HG02588 (cell line): ENCODE results near the gene UBE2S.
"Not testable (repeated sequence)": the region's sequence is repeated elsewhere in the genome, so short reads cannot be mapped to it uniquely, and the experiment has no call there.

Experiments
- ATAC-seq: cut with Tn5 transposase; IDR thresholded peaks from one replicate; pipeline ENCODE4 v1.9.1; 2021; ENCODE audit warnings: mild to moderate bottlenecking, moderate library complexity; ENCODE audit not compliant: unreplicated experiment

Gene UBE2S

DNA sequence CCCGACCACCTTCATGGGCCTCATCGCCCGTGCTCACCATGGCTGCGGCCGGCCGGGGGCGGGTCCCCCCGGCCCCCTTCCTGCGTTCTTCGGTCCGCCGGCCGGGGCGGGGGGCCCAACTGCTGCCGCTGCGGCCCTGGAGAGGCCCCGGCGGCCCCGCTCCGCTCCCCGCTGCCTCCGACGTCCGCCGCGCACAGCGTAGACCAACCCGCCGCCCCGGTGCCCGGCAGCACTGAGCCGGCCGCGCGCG lies at the start of gene UBE2S:
Gene UBE2S, minus strand, starts transcription at position 239 of the 250 bp plus-strand sequence. Its CDS starts 199 bp downstream, at position 40.
- ATAC-seq: not testable (repeated sequence)

DNA sequence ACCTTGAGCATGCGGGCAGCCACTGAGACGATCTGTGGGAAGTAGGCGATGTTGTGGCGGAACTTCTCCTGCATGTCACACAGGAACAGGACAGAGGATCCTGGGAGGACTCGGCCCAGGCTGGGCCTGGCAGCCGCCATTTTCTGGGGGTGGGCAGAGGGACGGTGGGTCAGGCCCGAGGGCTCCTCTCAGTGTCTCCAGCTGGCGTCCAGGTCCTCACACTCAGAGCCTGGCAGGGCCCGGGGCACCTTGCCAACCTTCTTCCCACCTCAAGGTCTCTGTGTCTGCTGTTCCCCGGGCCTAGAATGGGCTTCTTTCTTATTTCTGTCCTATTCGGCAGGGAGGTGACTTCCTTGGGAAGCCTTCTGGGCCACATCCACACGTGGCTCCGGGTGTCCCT lies 48.8 kb upstream of the UBE2S start:
- no peak for ATAC-seq

DNA sequence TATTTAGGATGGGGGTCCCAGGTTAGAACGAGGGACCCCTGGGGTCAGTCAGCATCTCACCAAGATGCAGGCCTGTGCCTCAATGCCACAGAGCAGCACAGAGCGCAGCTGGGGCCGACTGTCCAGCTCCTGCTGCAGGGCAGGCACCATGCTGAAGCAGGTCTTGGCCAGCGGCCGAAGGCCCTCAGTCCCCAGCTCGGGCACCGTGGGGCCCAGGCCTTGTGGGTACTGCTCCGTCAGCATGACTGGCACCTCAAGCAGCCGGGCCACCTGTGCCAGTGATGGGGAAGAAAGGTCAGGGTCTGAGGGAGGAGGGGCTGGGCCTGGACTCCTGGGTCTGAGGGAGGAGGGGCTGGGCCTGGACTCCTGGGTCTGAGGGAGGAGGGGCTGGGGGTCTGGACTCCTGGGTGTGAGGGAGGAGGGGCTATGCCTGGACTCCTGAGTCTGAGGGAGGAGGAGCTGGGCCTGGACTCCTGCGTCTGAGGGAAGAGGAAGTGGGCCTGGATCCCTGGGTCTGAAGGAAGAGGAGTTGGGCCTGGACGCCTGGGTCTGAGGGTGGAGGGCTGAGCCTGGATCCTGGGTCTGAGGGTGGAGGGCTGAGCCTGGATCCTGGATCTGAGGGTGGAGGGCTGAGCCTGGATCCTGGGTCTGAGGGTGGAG lies 48.1 kb upstream of the UBE2S start:
- no peak for ATAC-seq

DNA sequence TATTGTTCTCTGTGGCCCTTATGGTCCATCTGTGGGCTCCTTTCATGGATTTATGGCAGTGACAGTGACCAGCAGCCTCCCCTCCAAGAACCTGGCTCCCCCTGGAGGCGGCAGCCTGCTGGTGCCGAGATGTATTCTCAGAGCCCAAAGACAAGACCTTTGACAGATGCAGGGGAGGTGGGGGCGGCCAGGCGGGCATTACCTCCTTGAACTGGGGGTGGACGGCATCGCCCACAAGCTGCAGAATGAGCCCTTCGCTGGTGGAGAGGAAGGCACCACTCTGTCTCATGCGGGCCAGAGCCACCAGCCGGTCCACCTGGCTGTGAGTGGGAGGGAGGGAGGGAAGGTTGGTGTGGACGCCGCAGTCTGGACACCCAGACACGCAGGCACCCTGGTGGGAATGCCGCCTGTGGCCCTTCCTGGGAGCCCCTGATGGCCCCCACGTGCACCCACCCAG lies 47.2 kb upstream of the UBE2S start:
- no peak for ATAC-seq

DNA sequence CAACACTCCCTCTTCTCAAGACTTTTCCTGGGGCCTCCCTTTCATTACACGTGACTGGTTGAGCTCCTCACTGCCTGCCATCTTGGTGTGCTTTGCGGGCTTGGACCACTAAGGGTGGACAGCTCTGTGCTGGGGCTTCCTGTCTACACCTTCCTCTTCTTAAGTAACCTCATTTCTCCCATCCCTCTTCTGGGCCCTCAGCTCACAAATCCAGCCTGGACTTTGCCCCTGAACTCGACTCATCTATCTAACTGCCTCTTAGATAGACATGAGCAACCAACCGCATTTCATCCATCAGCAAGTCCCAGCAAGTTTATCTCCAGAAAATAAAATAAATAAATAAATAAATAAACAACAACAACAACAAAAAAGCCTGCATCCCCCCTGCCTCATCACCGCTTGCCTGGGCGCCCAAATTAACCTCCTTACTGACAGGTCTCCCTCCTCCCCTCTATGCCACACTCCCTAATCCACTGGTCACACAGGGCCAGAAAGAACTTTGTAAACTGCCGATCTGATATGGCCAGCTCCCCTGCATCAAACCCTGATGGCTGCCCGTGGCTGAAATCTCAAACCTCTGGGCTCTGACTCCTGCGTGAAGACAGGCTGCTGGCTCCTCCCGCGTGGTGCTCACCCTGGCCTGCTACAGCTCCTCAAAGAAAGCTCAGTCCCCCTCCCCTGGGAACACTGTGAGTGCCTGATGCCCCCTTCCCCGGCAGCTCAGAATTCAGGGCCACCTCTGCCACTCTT lies 46.1 kb upstream of the UBE2S start:
- no peak for ATAC-seq

DNA sequence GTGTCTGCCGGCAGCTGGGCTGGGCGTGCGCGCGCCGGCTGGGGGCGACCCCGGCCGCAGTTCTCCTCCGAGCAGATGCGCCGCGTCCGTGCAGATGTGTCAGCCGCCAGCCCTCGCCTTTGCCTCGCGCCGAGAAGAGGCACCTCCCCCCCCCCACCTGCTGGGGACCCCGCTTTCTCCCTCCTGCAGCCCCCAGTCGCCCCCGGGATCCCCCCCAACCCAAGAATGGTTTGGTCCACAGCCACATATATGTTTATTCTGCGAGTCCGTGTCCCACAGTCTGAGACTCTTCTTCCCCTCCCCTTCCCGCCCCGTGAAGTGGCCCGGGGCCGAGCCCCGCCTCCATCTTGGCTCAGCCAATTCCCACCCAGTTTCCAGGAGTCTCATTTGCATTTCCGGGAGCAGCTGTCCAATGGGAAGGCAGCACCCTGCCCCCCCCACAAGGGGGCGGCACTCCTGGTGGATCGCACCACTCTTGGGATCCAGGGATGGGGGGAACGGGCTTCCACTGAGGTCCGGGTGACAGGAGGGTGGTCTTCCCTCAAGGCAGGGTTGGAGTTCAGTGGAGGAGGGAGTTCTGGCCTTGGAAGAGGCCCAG lies 45.3 kb upstream of the UBE2S start:
- no peak for ATAC-seq

DNA sequence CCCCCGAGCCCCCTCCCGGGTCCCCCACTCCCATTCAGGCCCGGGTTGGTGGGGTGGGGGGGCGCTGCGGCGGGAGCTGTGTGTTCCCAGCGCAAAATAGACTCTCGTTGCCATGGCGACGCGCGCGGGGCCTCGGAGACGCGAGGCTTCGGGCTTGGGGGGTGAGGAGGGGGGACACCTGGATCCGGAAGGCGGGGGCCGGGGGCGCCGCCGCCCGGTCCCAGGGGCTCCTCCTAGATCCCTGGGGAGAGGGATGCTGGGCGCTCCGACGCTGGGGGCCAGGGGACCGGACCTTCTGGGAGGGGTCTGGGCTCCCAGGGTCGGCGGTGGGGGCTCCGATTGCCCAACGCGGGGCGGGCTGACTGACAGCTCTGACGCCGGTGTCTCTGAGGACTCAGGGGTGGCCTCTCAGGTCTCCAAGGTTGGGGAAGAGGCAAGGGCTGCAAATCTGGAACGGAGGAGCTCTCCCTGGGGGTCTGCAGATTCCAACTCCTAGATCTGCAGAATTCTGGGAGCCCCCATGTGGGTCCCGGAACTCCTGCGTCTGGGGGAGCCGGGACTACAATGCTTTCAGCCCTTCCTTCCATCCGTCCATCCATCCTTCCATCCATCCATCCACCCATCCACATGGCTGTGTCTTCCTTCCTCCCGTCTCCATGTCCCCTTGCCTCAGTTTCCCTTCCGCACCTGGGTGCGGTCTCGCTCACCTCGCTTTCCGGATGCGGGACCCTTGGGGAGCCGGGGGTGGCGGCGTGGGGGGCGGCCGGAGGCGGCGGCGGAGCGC lies 44.6 kb upstream of the UBE2S start:
- no peak for ATAC-seq

DNA sequence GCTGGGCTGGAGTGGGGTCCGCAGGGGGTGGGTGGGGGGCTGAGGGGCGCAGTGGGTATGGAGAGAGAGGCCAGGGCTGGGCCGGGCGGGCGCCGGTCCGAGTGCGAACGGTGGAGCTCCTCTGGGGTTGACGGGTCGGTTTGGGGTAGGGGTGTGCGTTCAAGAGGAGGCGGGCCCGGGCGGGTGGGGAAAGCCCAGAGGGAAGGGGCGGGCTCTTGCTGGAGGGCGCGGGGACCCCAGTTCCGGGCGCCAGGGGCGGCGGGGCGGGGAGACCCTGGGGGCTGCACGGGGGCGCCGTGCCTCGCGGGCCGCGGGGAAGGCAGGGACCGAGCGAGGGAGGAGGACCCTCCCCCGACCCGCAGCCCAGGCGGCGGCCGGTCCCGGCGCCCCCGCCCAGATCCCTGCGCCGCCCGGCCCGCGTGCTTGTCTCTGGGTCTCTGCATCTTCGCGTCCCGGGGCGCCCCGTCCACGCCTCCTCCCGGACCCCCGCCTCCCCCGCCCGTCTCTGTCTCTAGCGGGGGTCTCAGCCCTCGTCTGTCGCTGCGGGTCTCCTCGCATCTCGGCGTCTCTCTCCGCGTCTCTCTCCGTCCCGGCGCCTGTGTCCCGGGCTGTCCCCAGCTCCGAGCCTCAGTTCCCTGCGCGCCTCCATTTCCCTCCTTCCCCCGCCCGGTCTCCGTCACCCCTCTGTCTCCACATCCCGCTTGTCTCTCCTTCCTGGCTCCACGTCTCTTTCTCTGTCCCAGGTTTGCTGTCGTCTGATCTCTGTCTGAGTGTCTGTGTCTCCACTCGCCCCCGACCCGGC lies 43.8 kb upstream of the UBE2S start:
- ATAC-seq: no peak

DNA sequence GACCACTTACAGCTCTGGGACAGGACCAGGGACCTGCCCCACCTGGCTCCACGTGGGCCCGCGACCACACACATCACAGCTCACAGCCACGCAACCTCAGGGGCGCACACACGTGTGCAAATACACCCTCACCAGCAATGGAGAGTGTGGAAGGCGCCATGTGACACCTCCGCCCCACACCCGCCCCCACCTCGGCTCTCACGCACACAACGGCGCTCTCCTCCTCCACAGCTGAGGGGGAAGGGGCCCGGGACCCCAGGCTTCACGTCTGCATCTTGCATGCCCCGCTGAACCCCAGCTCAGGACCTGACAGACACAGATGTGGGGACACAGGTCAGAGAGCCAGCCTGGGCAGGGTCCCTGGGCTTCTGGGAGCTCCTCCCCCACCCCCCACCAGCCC lies 41.9 kb upstream of the UBE2S start:
- ATAC-seq: no peak

DNA sequence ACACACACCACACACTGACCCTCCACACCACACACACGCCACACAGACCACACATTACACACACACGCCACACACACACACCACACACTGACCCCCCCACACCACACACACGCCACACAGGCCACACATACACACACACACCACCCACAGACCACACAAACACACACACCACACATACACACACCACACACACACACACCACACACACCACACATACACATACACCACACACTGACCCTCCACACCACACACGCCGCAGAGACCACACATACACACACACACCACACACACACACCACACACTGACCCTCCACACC lies 40.5 kb upstream of the UBE2S start:
- not testable (repeated sequence) for ATAC-seq

DNA sequence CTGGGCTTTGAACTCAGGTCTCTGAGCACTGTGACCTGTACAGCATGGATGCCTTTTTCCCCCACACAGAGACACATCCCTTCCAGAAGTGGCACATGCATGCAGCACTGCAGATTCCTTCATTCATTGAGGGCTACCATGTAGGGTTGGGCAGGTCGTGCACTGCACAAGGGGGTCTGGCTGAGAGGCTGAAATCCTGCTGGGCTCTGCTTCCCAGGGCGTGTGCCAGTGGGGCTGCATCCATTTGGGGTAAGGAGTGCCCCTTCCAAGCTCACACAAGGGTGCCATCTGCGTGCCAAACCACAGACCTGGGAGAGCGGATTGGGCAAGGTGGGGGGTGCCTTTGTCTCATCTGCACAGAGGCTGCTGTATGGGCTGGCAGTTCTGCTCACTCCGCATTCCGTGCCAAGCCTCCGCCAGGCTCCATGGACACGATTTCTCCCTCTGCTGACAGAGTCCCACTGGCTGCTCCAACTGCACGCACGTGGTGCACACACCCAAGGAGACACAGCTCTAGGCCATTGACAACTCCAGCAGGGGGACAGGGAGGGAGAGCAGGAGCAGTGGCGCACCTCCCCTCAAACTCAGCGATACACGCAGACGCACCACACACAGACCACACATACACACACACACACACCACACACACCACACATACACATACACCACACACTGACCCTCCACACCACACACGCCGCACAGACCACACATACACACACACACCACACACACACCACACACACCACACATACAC lies 40.0 kb upstream of the UBE2S start:
- ATAC-seq: no peak

DNA sequence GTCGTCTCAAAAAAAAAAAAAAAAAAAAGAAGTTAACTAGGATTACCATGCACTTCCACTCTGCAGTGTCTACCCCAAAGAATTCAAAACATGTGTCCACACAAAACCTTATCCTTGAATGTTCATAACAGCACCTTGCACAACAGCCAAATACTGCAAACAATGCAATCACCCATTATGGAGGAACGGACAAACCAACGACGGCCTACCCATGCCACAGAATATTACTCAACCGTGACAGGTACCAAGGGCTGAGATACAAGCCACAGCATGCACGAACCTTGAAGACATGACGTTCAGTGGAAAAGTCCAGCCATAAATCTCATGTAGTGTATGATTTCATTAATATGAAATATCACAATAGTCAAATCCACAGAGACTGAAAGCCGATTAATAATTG lies 38.5 kb upstream of the UBE2S start:
- no peak for ATAC-seq

DNA sequence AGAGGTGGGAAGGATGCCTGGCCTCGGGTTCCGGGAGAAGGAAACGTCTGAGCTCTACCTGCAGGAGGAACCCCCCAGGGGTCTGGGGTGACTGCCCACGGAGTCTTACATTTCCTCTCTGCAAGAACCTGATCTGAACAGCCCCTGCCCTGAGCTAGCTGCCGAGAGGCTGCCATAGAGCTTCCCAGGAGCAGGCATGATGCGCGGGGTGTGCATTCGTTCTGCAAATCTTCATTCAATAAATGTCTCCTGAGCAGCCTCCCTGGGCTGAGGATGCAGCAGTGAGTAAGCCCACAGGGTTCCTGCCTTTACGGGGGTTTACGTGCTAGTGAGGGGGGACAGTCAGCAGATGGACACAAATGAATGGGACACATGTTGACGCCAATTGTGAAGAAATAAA lies 37.1 kb upstream of the UBE2S start:
- no peak for ATAC-seq

DNA sequence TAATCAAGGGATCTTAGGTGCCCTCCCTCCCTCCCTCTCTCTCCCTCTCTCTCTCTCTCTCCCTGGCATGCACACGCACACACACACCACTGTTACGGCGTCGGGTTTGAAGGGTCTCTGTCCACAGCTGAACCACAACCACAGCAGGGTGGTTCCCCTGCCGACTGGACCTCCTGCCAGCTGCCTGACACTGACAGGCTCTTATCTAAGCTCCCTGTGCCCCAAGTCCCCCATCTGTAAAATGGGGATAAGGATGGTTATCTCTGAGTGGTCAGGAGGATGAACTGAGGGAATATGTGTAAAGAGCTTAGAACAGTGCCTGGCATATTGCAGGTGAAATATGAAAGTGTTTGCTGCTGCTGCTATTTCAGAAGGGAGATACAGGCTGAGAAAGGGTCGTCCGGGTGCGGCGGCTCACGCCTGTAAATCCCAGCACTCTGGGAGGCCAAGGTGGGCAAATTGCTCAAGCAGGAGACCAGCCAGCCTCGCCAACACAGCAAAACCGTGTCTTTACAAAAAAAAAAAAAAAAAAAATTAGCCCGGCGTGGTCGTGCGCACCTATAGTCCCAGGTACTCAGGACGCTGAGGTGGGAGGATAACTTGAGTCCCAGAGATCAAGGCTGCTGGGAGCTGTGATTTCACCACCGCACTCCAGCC lies 36.4 kb upstream of the UBE2S start:
- ATAC-seq: no peak

DNA sequence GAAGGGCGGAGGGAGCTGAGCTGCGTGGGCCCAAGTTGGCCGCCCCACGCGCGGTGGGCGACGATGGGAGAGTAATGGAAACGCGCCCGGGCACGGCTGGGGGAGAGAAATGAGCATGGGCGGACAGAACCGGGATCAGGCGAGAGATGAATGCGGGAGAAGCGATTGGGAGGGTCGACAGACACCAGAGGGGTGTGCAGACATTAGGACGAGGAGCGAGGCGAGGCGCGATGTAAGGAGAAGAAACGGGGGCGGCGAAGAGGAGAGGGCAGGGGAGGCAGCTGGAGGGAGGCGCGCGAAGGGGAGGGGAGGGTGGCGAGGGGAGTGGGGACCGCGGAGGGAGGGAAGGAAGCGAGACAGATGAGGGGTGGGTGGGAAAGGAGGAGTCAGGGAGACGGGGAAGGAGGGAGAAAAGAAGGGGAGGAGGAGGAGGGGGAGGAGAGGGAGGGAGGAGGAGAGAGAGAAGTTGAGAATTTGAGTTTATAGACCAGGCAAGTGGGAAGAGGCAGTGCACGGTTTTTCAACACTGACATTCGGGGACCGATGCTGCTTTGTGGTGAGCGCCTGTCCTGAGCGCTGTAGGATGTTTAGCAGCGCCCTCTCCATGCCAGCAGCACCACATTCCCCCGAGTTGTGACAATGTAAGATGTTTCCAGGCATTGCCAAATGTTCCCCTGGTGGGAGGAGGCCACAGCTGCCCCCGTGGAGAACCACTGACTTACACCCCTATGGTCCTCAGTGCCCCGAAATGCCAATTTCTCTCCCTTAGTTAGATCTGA lies 35.6 kb upstream of the UBE2S start, which contains the start of gene SHISA7:
Gene SHISA7, minus strand, starts transcription at position 256 of the 779 bp plus-strand sequence. CDS start 437 bp downstream, outside the sequence.
- ATAC-seq: no peak

DNA sequence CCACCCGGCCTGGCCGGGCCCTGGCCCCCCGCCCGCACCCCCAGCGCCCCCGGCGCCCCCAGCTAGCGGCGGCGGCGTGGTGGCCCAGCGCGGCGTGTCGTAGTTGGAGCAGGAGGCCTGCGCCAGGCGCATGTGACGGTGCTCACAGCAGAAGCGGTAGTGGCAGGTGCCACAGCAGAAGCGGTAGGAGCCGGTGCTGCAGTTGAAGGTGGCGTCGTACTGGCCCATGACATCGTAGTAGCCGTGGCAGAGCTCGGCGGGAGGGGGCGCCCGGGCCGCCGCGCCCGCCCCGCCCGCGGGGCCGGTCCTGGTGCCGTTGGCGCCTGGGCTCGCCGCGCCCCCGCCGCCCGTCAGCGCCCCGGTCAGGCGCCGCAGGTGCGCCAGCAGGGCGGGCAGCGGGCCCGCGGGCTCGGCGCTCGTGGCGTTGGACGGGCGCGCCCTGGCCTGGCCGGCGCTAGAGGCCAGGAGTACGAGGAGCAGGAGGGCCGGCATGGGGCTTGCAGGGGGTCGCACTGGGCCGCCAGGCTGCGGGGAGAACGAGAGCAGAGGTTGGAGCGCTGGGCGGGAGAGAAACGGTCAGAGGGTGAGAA lies 34.9 kb upstream of the UBE2S start:
- ATAC-seq: no peak

DNA sequence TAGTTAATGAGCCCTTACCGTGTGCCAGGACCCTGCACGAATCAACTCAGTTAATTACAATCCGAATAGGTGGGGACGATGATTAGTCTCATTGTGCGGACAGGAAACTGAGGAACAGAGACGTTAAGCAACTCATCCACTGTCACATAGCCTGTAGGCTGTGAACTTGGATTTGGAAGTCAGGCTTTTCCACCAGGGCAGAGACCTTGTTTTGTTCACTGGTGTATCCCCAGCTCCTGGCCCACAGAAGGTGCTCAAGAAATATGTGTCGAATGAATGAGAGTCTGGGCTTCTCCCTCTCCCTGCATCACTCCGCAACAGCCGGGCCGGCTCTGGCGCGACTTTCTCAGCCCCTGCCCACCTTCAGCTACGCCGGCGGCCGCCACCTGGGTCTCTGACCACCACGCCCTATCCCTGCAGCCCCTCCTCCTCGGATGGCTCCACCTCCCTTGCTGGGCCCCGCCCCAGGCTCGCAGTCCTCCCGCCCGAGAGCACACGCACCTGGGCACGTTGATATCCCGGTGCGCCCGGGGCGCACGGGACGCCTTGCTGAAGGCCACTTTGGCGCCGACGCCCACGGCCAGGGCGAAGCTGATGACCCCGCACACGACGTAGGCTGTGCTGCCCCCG lies 34.2 kb upstream of the UBE2S start:
- no peak for ATAC-seq

DNA sequence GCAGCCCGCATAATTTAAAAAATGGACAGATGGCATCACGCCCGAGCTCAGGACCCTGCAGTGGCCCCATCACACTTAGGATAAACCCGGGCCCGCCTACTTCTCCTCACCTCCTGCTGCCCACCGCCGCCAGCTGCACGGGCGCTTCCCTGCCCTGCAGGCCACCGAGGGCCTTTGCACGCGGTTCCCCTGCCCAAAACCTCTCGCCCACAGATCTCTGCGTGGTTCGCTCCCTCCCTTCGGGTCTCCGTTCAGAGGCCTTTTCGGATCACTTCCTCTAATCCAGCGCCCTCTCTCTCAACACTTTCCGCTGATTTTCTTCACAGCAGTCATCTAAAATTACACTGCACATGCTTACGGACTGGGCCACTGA lies 33.7 kb upstream of the UBE2S start:
- ATAC-seq: no peak
